Sigmoid colon (tissue), 7 donors: Measurements from ENCODE around the gene PPM1J. TPM values are rescaled to one million over a fixed set of nuclear protein-coding genes. Genes with fewer than 3 reads are reported as not detected.
A peak's percentile ranks its signal among the peaks of the same experiment; 100 is the strongest.

Source experiments
- DNase-seq: peaks from one replicate; pipeline ENCODE4 v3.0.0-alpha.2; 2019
- H3K27ac ChIP-seq, 4 donors: fragments of 200-600 bp; sonication (generic); one replicate each; pipeline ENCODE4 v1.5.1; 2016 to 2019; ENCODE audit warnings: mild to moderate bottlenecking in 1 of 4
- H3K27me3 ChIP-seq, 3 donors: fragments of 200-600 bp; sonication (generic); one replicate each; pipeline ENCODE4 v1.5.1; 2019; ENCODE audit warnings: mild to moderate bottlenecking in 1 of 3
- H3K36me3 ChIP-seq, 4 donors: fragments of 200-600 bp; sonication (generic); one replicate each; pipeline ENCODE4 v1.5.1; 2016 to 2019
- H3K4me1 ChIP-seq, 4 donors: fragments of 200-600 bp; sonication (generic); one replicate each; pipeline ENCODE4 v1.5.1; 2017 to 2019
- H3K4me3 ChIP-seq, 4 donors: fragments of 200-600 bp; sonication (generic); one replicate each; pipeline ENCODE4 v1.5.1; 2017 to 2019; ENCODE audit warnings: mild to moderate bottlenecking in 2 of 4, moderate library complexity in 1 of 4
- H3K9me3 ChIP-seq, 4 donors: fragments of 200-600 bp in 3 of 4; sonication (generic) in 3 of 4; one replicate each; pipeline versions ENCODE4 v1.5.1 to v1.6.1; 2013 to 2019
- EP300 ChIP-seq, 4 donors: sonication (generic); formaldehyde crosslinking; IDR thresholded peaks; one replicate each; pipeline ENCODE4 v1.6.1; 2017; ENCODE audit warnings: antibody characterized with exemption in 4 of 4
- POLR2A ChIP-seq, 2 donors: fragments of 450-650 bp; IDR thresholded peaks; one replicate each; pipeline ENCODE4 v1.6.1; 2016; ENCODE audit warnings: antibody characterized with exemption in 2 of 2, mild to moderate bottlenecking in 2 of 2, moderate library complexity in 2 of 2
- POLR2AphosphoS5 ChIP-seq, 4 donors: sonication (generic); formaldehyde crosslinking; IDR thresholded peaks; one replicate each; pipeline ENCODE4 v1.6.1; 2017; ENCODE audit warnings: antibody characterized with exemption in 4 of 4
- WGBS, 2 donors: extraction: QIAGEN DNeasy Blood & Tissue Kit; methylation state at CpG; one replicate each; pipeline ENCODE4 v1.1.7; 2013; 5-methylcytosine and 5-hydroxymethylcytosine counted together
- intact Hi-C: fragments of 100-400 bp; cut with DNase I; formaldehyde crosslinking; loops from one replicate; pipeline ENCODE4 v1.15.1; 2023
- polyA plus RNA-seq, 3 donors: library from polyadenylated mRNA; stranded (reverse); fragments of 200-250 nt; gene quantifications; one replicate each; pipeline ENCODE4 v1.2.3, GENCODE V29; 2013
- total RNA-seq, 4 donors: library from RNA; depleted of rRNA; stranded (reverse); fragments of >200 nt; gene quantifications; one replicate each; pipeline ENCODE4 v1.1.0, GENCODE V29; 2016
- TF ChIP-seq, protein P1 (sequence below), 4 experiments: fragments of 450-650 bp in 3 of 4; fragments of 200-600 bp in 1 of 4; IDR thresholded peaks; one replicate each; pipeline ENCODE4 v1.5.1; 2016 to 2019; ENCODE audit warnings: antibody characterized with exemption in 4 of 4, mild to moderate bottlenecking in 3 of 4, moderate library complexity in 2 of 4
- donor health status: healthy with polysubstance abuse.
- donor health status: Bipolar disorder and iron deficiency.
- donor health status: healthy.

The PPM1J gene
- total and polyA plus RNA-seq, 7 donors = 0.36 to 2.5 (median 1.3) TPM

GRCh38 chr1:112710159-112710558 is 5.0 kb downstream of the PPM1J start:
- Histone ChIP-seq H3K9me3 (no peaks in the 10 kb centered on the region), H3K27ac (no peak overlapping the region), H3K36me3 (no peaks in the 10 kb centered on the region), H3K4me3 (no peak overlapping the region), H3K4me1 (peaks cover 0 to 32% (median 25%) of the 10 kb centered on the region in 4 donors), H3K27me3 (no peaks in the 10 kb centered on the region)
- DNase-seq = no peak
- WGBS, 2 donors = 92 to 94% methylated on average over 7 of the region's 7 CpGs
- intact Hi-C loops = loop anchor here (10.0 kb wide), 1 partner anchor 1105 kb away; the partner anchor contains the start of gene RSBN1
- TF ChIP-seq, protein P1, sequence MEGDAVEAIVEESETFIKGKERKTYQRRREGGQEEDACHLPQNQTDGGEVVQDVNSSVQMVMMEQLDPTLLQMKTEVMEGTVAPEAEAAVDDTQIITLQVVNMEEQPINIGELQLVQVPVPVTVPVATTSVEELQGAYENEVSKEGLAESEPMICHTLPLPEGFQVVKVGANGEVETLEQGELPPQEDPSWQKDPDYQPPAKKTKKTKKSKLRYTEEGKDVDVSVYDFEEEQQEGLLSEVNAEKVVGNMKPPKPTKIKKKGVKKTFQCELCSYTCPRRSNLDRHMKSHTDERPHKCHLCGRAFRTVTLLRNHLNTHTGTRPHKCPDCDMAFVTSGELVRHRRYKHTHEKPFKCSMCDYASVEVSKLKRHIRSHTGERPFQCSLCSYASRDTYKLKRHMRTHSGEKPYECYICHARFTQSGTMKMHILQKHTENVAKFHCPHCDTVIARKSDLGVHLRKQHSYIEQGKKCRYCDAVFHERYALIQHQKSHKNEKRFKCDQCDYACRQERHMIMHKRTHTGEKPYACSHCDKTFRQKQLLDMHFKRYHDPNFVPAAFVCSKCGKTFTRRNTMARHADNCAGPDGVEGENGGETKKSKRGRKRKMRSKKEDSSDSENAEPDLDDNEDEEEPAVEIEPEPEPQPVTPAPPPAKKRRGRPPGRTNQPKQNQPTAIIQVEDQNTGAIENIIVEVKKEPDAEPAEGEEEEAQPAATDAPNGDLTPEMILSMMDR (IDR thresholded peaks at IDR 0.05) = no peak
- no peak for TF ChIP-seq POLR2AphosphoS5 (IDR thresholded peaks at IDR 0.05)
- TF ChIP-seq POLR2A (IDR thresholded peaks at IDR 0.05) = no peak
- no peak for TF ChIP-seq EP300 (IDR thresholded peaks at IDR 0.05)

GRCh38 chr1:112708489-112708888 is 6.6 kb downstream of the PPM1J start:
- DNase-seq = peak; percentile 46
- WGBS, 2 donors = 93 to 96% methylated on average over 3 of the region's 3 CpGs
- Histone ChIP-seq H3K27me3 (no peaks in the 10 kb centered on the region), H3K4me1 (peaks cover 0 to 33% (median 28%) of the 10 kb centered on the region in 4 donors), H3K4me3 (no peak overlapping the region), H3K27ac (no peak overlapping the region), H3K9me3 (no peaks in the 10 kb centered on the region), H3K36me3 (peaks cover 0 to under 1% (median 0%) of the 10 kb centered on the region in 4 donors)
- intact Hi-C loops = loop anchor here (5.0 kb wide), 2 partner anchors 206 to 241 kb away; no protein-coding TSS in a partner anchor
- no peak for TF ChIP-seq POLR2AphosphoS5 (IDR thresholded peaks at IDR 0.05)
- TF ChIP-seq POLR2A (IDR thresholded peaks at IDR 0.05) = no peak
- TF ChIP-seq, protein P1 (IDR thresholded peaks at IDR 0.05) = no peak
- TF ChIP-seq EP300 (IDR thresholded peaks at IDR 0.05) = no peak

- H3K36me3 ChIP-seq = peaks cover 0 to 5% (median under 1%) of the 10 kb centered on the region in 4 donors
- 83 to 85% methylated on average over 6 of the region's 6 CpGs for WGBS, 2 donors
- no peaks in the 10 kb centered on the region for H3K27me3 ChIP-seq
- TF ChIP-seq, protein P1 (IDR thresholded peaks at IDR 0.05) = no peak
- no peak for TF ChIP-seq EP300 (IDR thresholded peaks at IDR 0.05)
- TF ChIP-seq POLR2AphosphoS5 (IDR thresholded peaks at IDR 0.05) = no peak
- TF ChIP-seq POLR2A (IDR thresholded peaks at IDR 0.05) = no peak
- H3K4me3 ChIP-seq = no peak overlapping the region
- intact Hi-C loops = loop anchor here (5.0 kb wide), 2 partner anchors 206 to 241 kb away; no protein-coding TSS in a partner anchor
- no peaks in the 10 kb centered on the region for H3K9me3 ChIP-seq
- DNase-seq = peak; percentile 52
- H3K27ac ChIP-seq = peak overlapping the region in 3 of 4 donors; percentile 98 to 99 (median 99)
- H3K4me1 ChIP-seq = peaks cover 0 to 37% (median 33%) of the 10 kb centered on the region in 4 donors
Observed at GRCh38 chr1:112708002-112708448, 7.1 kb downstream of the PPM1J start.

GRCh38 chr1:112707221-112708001 is 7.7 kb downstream of the PPM1J start:
- no peak for TF ChIP-seq POLR2A (IDR thresholded peaks at IDR 0.05)
- no peak for TF ChIP-seq EP300 (IDR thresholded peaks at IDR 0.05)
- no peak for TF ChIP-seq POLR2AphosphoS5 (IDR thresholded peaks at IDR 0.05)
- TF ChIP-seq, protein P1 (IDR thresholded peaks at IDR 0.05) = peak; percentile 85 to 96 (median 91)
- H3K27ac ChIP-seq = peak overlapping the region; percentile 98 to 99 (median 98)
- peak; percentile 95 for DNase-seq
- H3K4me1 ChIP-seq = peaks cover 0 to 44% (median 39%) of the 10 kb centered on the region in 4 donors
- 4 to 7% methylated on average over 42 of the region's 42 CpGs for WGBS, 2 donors
- intact Hi-C loops = loop anchor here (1.0 to 5.0 kb wide), 5 partner anchors 33 to 317 kb away; partner anchors contain the start of genes CAPZA1, MOV10 and ST7L
- peaks cover 0 to 12% (median 3%) of the 10 kb centered on the region in 4 donors for H3K36me3 ChIP-seq
- H3K27me3 ChIP-seq = no peaks in the 10 kb centered on the region
- no peaks in the 10 kb centered on the region for H3K9me3 ChIP-seq
- H3K4me3 ChIP-seq = peak overlapping the region; percentile 94 to 100 (median 97)
